ENCODE measurements around the gene ZRANB1. TPM values are rescaled to one million over a fixed set of nuclear protein-coding genes. Genes with fewer than 3 reads are reported as not detected.

Gene ZRANB1
- total RNA-seq, 2 donors from 2014 or later = 26.0 to 26.9 TPM

DNA sequence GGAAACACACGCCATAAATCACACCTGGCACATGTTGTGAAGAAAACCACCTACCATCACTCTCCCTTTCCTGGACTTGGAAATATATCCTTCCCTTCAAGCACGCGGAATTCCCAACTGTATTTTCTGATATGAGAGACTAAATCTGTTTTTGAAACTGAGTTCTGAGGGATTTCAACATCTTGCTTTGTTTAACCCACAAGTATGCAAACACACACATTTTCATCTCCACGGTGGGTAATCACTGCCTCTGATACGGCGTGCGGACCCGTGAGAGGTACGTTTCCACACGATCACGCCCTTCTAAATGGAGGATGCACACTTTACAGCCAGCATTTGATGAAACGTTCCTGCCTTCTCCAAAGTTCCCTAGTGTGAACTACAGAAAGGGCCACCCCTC lies 83.4 kb downstream of the ZRANB1 start:
- H3K36me3 Mint-ChIP-seq (ENCODE audit: low read depth) = peaks cover 54% of the 10 kb centered on the region
- H3K27ac ChIP-seq (ENCODE audit: low read depth, low read length) = peak overlapping the region; percentile 44
- no peak overlapping the region for H3K4me3 Mint-ChIP-seq
- H3K9ac ChIP-seq (ENCODE audit: extremely low read depth, low read length, poor library complexity, severe bottlenecking) = no peak overlapping the region
- H3K9me3 Mint-ChIP-seq = peaks cover 12% of the 10 kb centered on the region
- H3K9me3 ChIP-seq (ENCODE audit: control insufficient read depth, low read length) = peaks cover 9% of the 10 kb centered on the region
- 75 to 80% methylated on average over 12 of the region's 12 CpGs for WGBS, 2 experiments (ENCODE audit: insufficient coverage in 1 of 2, insufficient read length in 1 of 2)
- peaks cover 11% of the 10 kb centered on the region for H3K4me1 ChIP-seq (ENCODE audit: control insufficient read depth, insufficient read depth, low read length)
- H3K4me1 Mint-ChIP-seq = peaks cover 36% of the 10 kb centered on the region
- H3K27me3 Mint-ChIP-seq (ENCODE audit: insufficient read depth) = no peaks in the 10 kb centered on the region
- DNase-seq = no peak
- no peaks in the 10 kb centered on the region for H3K27me3 ChIP-seq (ENCODE audit: control insufficient read depth, insufficient read depth, low read length, poor library complexity, severe bottlenecking)
- no peak overlapping the region for H3K4me3 ChIP-seq (ENCODE audit: low read length)
- peak overlapping the region; percentile 28 for H3K27ac Mint-ChIP-seq
- H3K36me3 ChIP-seq (ENCODE audit: control insufficient read depth, insufficient read depth, low read length) = peaks cover 17% of the 10 kb centered on the region
- TF ChIP-seq, protein P1, sequence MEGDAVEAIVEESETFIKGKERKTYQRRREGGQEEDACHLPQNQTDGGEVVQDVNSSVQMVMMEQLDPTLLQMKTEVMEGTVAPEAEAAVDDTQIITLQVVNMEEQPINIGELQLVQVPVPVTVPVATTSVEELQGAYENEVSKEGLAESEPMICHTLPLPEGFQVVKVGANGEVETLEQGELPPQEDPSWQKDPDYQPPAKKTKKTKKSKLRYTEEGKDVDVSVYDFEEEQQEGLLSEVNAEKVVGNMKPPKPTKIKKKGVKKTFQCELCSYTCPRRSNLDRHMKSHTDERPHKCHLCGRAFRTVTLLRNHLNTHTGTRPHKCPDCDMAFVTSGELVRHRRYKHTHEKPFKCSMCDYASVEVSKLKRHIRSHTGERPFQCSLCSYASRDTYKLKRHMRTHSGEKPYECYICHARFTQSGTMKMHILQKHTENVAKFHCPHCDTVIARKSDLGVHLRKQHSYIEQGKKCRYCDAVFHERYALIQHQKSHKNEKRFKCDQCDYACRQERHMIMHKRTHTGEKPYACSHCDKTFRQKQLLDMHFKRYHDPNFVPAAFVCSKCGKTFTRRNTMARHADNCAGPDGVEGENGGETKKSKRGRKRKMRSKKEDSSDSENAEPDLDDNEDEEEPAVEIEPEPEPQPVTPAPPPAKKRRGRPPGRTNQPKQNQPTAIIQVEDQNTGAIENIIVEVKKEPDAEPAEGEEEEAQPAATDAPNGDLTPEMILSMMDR (conservative IDR thresholded peaks at IDR 0.05) = no peak

DNA sequence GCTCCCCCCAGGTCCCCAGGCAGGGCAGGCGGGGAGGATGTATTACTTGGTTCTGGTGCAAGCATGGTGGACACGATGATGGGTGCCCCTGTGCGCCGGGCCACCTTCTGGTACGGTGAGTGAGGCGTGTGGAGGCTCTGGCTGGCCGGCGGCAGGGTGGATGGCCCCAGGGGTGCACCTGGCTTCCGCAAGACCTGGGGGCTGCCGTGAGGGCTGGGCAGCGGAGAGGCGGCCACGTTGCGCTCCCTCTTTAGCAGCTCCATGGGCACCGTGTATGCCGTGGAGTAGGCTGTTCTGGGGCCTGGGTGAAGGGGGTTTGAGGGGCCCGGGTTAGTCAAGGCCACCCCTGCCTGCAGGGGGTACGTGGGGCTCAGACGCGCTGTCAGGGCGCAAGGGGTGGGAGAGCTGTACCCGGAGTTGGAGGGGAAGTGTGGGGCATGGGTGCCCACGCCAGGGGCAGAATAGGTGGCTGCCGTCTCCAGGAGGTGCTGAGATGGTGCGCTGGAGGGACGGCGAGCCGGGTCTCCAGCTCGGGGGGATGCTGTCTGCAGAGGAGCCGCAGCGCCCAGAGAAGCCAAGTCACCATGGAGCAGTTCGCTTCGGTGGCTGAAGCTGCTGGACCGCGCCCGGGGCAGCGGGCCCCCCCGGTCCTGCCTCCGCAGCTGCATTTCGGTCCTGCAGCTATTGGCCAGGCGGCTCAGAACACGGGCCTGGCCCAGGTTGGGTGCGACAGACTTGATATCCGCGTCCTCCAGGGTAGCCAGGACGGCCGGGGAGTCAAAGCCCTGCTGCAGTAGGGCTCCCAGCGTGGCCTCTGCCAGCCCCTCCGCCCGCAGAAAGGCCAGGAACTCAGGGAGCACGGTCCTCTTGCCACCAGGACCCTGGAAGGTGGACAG lies 84.4 kb downstream of the ZRANB1 start:
- Histone ChIP-seq H3K4me3 (ENCODE audit: low read length) (no peak overlapping the region), H3K36me3 (ENCODE audit: control insufficient read depth, insufficient read depth, low read length) (peaks cover 14% of the 10 kb centered on the region), H3K27ac (ENCODE audit: low read depth, low read length) (peak overlapping the region; percentile 44), H3K9ac (ENCODE audit: extremely low read depth, low read length, poor library complexity, severe bottlenecking) (no peak overlapping the region), H3K4me1 (ENCODE audit: control insufficient read depth, insufficient read depth, low read length) (peaks cover 11% of the 10 kb centered on the region), H3K9me3 (ENCODE audit: control insufficient read depth, low read length) (no peaks in the 10 kb centered on the region), H3K27me3 (ENCODE audit: control insufficient read depth, insufficient read depth, low read length, poor library complexity, severe bottlenecking) (no peaks in the 10 kb centered on the region)
- DNase-seq = no peak
- 95 to 96% methylated on average over 33 to 51 of the region's 51 CpGs for WGBS, 2 experiments (ENCODE audit: insufficient coverage in 1 of 2, insufficient read length in 1 of 2)
- Mint-ChIP-seq H3K27ac (no peak overlapping the region), H3K4me3 (no peak overlapping the region), H3K27me3 (ENCODE audit: insufficient read depth) (no peaks in the 10 kb centered on the region), H3K4me1 (peaks cover 36% of the 10 kb centered on the region), H3K9me3 (peaks cover 3% of the 10 kb centered on the region), H3K36me3 (ENCODE audit: low read depth) (peaks cover 47% of the 10 kb centered on the region)
- TF ChIP-seq, protein P1 (conservative IDR thresholded peaks at IDR 0.05) = no peak

DNA sequence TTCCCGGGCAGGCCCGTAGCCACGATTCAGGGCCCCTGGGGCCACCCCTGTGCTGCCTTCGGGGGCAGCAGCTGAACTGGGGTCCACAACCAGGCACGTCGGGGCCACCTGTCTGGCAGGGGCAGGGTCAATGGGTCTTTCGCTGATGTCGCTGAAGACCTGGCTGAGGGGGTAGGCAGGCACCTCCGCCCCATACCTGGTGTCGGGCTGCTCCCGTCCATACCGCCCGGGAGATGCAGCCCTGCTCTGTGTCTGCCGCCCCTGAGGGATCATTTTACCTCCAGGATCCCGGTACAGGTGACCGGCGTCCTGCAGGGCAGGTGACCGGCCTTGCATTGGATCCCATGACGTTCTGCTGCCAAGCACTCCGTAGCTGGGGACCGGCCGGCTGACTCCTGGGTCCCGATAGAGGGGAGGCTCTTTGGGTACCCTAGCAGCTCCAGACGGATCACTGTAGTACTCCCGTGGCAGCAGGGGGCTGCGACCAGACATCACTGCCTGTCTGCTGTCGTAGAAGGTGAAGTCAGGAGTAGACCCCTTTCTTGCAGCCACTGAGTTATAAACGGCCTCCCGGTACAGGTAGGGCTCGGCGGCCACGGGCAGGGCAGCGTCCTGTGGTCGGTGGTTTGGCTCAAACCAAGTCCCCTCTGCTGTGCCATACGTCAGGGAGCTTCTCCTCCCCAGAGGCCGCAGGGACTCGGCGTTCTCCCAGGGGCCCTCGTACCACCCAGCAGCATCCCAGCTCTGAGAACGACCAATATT lies 85.2 kb downstream of the ZRANB1 start:
- Mint-ChIP-seq H3K4me3 (no peak overlapping the region), H3K4me1 (peaks cover 36% of the 10 kb centered on the region), H3K27ac (peak overlapping the region; percentile 17), H3K36me3 (ENCODE audit: low read depth) (peaks cover 48% of the 10 kb centered on the region), H3K27me3 (ENCODE audit: insufficient read depth) (no peaks in the 10 kb centered on the region), H3K9me3 (no peaks in the 10 kb centered on the region)
- Histone ChIP-seq H3K27ac (ENCODE audit: low read depth, low read length) (no peak overlapping the region), H3K9me3 (ENCODE audit: control insufficient read depth, low read length) (no peaks in the 10 kb centered on the region), H3K9ac (ENCODE audit: extremely low read depth, low read length, poor library complexity, severe bottlenecking) (no peak overlapping the region), H3K4me1 (ENCODE audit: control insufficient read depth, insufficient read depth, low read length) (peaks cover 11% of the 10 kb centered on the region), H3K27me3 (ENCODE audit: control insufficient read depth, insufficient read depth, low read length, poor library complexity, severe bottlenecking) (no peaks in the 10 kb centered on the region), H3K4me3 (ENCODE audit: low read length) (no peak overlapping the region), H3K36me3 (ENCODE audit: control insufficient read depth, insufficient read depth, low read length) (peaks cover 14% of the 10 kb centered on the region)
- WGBS, 2 experiments (ENCODE audit: insufficient coverage in 1 of 2, insufficient read length in 1 of 2) = 95 to 96% methylated on average over 29 to 40 of the region's 40 CpGs
- TF ChIP-seq, protein P1 (conservative IDR thresholded peaks at IDR 0.05) = no peak
- no peak for DNase-seq
